ENCODE data around the gene FKBP8.
A peak's percentile ranks its signal among the peaks of the same experiment; 100 is the strongest.
"Not testable (repeated sequence)": the region's sequence is repeated elsewhere in the genome, so short reads cannot be mapped to it uniquely, and the experiment has no call there.

FKBP8 gene

GRCh38 chr19:18542941-18543813 is at the start of gene FKBP8:
Gene FKBP8 (minus strand): TSS chr19:18543573. CDS start chr19:18541970, 1,603 bp downstream.
- DNase-seq, result peak; percentile 81 to 93

- not testable (repeated sequence) for DNase-seq
These were observed 49.4 kb upstream of the FKBP8 start for GRCh38 chr19:18592732-18593131.

- no peak for DNase-seq
These were observed 48.5 kb upstream of the FKBP8 start for GRCh38 chr19:18591735-18592385.

GRCh38 chr19:18590273-18591272 is 47.2 kb upstream of the FKBP8 start:
- DNase-seq, result peak; percentile 33 to 75

GRCh38 chr19:18589380-18590272 is 46.3 kb upstream of the FKBP8 start:
- peak; percentile 70 to 87 for DNase-seq

- peak; percentile 65 to 86 for DNase-seq
These were observed 45.4 kb upstream of the FKBP8 start, which contains the start of gene REX1BD for GRCh38 chr19:18588611-18589379. Gene REX1BD (plus strand): TSS chr19:18588798. CDS start chr19:18588802, 4 bp downstream.

GRCh38 chr19:18587962-18588610 is 44.7 kb upstream of the FKBP8 start:
- DNase-seq, result no peak

GRCh38 chr19:18587561-18587960 is 44.2 kb upstream of the FKBP8 start:
- DNase-seq, result no peak

- DNase-seq, result no peak
These were observed 42.9 kb upstream of the FKBP8 start for GRCh38 chr19:18586306-18586705.

GRCh38 chr19:18580311-18580710 is 36.9 kb upstream of the FKBP8 start:
- DNase-seq, result no peak

GRCh38 chr19:18577365-18577914 is 34.1 kb upstream of the FKBP8 start:
- no peak for DNase-seq

- DNase-seq, result no peak
These were observed 33.0 kb upstream of the FKBP8 start for GRCh38 chr19:18576383-18576782.

GRCh38 chr19:18574691-18575291 is 31.4 kb upstream of the FKBP8 start:
- DNase-seq, result no peak

- DNase-seq, result peak; percentile 96 to 99
These were observed 28.4 kb upstream of the FKBP8 start, which contains the start of gene UBA52 for GRCh38 chr19:18571564-18572344. Gene UBA52 (plus strand): TSS chr19:18571857. CDS start chr19:18573301, 1,444 bp downstream.

GRCh38 chr19:18568367-18568766 is 25.0 kb upstream of the FKBP8 start:
- no peak for DNase-seq

- no peak for DNase-seq
These were observed 23.6 kb upstream of the FKBP8 start for GRCh38 chr19:18566953-18567352.

- DNase-seq, result no peak
These were observed 18.7 kb upstream of the FKBP8 start for GRCh38 chr19:18562086-18562485.

GRCh38 chr19:18559685-18560084 is 16.3 kb upstream of the FKBP8 start:
- DNase-seq, result no peak

GRCh38 chr19:18558604-18559003 is 15.2 kb upstream of the FKBP8 start:
- no peak for DNase-seq

Measured in NCI-H446 (cell line).